Activated CD4-positive, alpha-beta T cell treated with anti-CD3 and anti-CD28 coated beads, Interleukin-2, amount 50 U/mL, for 24 hours (primary cell): ENCODE results near the gene SEMA3C.

Source experiments
- DNase-seq, 2 donors: peaks; one replicate each; pipeline ENCODE4 v3.0.0-alpha.2; 2020; ENCODE audit warnings: low read depth in 1 of 2, low spot score in 1 of 2

The SEMA3C gene

DNA sequence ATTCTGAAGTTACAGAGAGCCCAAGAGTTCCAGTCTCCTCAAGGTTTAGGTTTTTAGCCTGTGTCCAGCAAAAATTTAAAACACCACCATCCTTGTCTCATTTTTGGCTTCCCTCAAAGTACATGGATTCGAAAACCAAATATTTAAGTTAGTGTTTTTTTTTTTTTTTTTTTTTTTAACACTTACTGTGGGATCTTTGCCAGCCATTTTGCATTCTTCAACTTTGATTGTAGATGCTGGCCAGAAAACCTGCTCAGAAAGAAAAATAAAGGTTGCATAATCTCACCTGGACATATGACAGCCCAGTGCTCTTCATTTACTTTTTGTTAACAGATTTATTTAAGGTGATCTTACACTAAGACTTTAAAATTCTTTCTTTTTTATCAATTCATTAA, 91.6 kb downstream of the SEMA3C start:
- no peak for DNase-seq

DNA sequence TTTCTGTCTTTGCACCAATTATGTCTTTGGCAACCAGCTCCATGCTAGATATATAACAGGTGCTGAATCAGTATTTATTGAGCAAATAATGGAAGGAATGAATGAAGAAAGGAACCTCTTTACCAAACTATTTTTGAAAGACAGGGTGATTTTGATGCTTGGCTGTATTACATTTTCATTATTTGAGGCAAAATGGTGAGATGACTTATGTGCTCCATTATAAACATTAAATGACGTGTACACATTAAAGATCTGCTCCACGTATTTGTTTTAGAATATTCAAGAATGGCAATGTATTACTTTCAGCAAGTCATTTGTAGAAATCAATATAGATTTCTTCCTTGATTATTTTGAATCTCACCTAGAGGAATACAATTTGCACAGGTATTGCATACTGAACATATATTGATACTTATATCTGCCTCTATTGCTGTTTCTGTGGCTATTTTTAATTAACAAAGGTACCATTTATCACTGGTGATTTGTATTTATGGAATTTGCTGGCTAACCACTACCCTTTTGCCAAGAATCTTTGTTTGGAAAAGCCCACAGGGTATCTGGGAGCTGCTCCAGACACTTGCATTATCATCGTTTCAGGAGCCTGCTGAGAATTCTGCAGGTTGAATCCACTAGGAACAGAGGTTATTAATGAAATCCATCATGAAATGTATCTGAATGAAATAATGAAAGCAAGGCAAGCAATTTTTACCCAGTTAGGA, 92.2 kb downstream of the SEMA3C start:
- DNase-seq, result no peak

DNA sequence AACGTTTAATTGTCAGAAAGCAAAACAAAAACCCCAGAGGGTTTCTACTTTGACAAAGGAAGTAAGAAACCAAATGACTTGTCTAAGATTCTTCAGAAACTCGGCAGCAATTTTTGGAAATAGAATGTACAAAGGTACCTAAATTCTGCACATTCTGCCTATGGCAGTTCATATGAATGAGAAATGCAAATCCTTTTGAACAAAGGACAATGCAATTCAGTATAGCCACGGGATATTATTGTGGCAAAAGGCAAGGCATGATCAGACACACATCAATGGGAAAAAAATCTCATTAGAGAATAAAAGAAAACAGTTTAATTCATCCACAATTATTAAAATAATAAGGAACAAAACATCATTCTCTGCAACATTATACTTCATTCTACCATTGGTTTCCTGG, 93.4 kb downstream of the SEMA3C start:
- DNase-seq, result no peak

DNA sequence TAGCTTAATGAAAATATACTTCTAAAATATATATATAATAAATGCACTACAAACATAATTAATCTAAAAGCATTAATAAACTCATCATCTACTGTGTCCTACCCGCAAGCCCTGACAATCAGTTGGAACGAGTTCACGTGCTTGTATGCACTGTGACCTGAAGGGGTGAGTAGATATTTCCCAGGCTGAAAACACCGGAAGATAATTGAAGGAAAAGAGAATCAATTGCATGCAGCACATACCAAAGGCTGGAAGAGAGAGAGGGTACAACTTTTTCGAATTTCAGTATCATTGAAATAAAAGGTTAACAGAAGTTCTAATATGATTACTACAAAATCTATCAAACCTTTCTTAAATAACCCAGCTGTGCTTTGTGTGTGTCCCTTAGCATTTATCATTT, 94.6 kb downstream of the SEMA3C start:
- no peak for DNase-seq

DNA sequence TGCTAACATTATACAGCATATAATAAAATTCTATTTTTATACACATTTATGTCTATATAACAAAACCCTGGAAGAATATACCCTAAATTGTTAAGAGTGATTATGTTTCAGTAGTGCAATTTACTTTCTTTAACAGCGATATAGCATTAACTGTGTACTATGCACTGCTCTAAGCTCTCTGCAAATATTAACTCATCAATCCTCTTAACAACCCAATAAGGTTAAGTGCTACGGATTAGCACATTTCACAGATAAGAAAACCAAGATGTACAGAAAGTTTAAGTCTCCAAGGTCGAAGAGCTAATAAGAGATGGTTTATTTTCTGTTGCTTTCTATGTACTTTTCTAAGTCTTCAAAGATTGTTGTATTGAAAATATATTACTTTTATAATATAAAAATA, 95.8 kb downstream of the SEMA3C start:
- DNase-seq, result no peak

DNA sequence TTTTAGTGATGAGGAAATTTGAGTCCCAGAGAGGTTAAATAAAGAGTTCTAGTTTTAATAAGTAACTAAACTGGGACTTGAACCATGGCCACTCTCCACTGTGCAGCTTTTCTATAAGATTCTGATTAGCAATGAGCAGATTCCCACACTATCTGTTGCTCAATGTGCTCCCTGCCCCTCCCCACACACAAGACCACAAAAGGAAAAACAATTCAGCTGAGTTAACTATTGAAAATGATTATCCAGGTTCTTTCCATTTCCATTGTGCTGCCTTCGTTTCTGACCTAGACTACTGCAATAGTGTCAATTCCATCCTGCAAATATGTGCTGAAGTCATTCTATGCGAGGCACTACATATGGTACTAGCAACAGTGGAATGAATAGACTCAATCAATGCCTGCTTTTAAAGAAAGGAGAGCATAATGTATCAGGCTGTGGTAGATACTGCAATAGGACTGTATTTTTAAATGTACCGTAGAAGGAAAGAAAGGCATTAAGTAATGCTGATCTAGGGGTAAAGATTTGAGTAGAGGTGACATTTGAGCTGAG, 97.0 kb downstream of the SEMA3C start:
- DNase-seq, result no peak

DNA sequence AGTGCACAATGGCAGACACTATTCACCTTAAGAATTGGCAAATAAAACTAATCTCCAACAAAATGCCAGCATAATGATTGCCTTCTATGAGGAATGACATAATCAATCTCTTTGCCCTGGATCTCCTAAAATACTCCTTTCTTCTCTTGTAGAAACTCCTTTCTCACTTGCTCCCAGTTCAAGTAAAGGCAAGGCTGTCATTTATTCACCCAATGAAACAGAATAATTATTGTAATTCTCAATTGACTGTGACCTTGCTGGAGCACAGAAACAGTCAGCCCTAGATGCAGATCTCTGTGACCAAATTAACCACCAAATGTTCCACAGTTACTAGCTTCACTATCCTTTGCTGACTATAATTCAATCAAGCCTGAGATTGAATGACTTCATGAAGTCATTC, 99.3 kb downstream of the SEMA3C start:
- DNase-seq, result no peak

DNA sequence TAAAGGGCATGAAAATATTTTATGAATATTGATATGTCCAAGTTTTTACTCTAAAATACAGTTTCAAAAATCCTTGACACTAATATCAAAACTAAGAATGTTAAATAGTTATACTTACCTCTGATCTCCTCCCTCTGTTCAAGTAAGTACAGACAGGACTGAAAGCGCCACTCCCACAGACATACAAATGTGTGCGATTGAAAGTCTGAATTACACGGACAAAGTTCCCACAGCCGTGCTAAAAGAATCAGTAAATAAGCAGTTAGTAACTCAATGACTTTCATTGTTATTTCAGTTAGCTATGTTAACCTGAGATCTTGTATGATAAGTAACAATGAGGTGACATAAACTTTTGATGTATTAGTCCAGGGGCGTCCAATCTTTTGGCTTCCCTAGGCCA, 100.7 kb downstream of the SEMA3C start:
- no peak for DNase-seq

DNA sequence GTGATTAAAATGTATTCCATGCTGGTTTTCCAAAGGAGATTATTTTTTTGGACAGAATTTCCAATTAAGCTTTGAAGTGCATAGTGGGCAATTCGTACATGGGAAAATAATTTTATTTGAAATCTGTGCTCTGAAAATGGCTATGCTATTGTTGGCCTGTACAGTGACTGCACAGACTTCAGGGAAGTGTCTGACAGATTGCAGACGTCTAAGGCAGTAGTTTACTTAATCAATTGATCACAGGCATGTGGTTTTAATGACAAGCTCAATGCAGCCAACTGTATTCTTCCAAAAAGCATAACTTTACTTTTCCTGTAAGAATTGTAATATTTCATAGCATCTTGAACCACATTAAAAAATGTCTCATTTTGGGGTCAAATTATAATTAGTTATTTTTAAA, 102.0 kb downstream of the SEMA3C start:
- DNase-seq, result no peak

DNA sequence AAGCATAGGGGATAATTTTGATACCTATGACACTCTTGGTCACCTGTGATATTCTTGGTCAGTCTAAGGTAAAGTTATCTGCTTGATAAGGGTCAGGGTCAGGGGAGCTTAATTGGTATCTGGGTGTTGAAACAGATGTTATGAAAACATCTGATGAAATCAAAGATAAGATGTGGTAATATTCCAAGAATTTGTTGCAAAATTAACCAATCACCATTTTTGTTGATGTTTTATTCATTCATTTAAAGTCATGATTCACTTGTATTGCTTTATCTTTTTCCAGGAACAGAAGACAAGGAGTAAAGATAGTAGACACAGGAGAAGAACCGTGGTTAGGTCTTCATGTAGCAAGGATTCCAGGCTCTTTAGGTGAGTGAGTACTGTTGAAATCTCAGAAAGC, 103.1 kb downstream of the SEMA3C start:
- DNase-seq, result no peak

DNA sequence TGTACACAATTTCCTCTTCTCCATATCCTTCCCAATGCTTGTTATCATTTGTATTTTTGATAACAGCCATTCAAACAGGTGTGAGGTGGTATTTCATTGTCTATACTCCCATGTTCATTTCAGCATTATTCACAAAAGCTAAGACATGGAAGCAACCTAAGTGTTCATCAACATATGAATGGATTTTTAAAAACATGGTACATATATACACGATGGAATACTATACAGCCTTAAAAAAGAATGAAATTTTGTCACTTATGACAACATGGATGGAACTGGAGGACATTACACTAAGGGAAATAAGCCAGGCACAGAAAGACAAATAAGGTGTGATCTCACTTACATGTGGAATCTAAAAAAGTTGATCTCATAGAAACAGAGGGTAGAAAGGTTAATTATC, 109.3 kb downstream of the SEMA3C start:
- DNase-seq, result no peak

DNA sequence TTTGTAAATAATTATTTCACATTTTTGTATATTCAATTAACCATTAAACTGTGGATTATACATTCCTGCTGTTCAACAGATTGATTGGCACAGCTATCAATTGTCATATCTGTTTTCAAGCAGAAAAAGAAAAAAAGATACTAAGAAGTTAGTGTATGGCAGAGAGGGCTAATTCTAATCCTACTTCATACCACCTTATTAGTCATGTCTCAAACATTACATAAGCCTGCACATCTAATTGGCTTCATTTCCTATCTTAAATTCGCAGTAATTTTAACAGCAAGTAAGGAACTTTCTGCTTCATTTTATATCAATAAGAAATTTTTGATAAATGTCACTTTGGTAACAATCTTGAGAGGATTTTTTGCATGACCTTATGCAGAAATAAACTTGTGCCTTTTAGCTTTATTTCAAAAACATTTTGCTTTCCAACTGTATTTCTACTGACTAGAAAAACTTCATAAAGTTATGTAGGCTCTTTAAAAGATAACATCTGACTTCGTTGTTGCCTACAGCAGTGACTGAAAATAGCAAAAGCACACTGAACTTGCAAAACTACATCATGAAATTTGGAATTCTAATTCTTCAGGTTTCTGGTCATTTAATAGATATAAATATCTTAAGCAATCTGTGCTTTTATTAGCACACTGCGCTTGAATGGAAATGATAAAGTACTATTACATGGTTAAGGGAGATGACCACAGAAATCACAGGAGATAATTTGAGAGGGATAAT, 111.5 kb downstream of the SEMA3C start:
- no peak for DNase-seq

DNA sequence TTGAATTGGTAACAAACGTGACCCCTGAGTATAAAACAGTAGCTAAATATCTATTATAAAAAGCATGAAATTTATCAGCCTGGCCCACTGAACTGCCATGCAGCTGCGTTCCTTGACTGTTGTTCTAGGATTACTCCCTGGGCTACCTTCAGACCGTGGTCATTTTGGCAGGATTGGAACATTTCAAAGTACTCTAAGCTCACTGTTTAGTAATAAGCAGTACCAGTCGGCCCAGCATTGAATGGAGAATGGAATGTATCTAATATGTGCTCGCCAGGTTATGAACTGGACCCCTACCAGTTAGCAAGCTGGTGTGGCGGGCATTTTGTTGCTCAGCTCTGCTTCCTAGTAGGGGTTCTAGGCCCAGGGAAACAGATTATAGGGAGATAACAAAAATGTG, 112.2 kb downstream of the SEMA3C start:
- no peak for DNase-seq

DNA sequence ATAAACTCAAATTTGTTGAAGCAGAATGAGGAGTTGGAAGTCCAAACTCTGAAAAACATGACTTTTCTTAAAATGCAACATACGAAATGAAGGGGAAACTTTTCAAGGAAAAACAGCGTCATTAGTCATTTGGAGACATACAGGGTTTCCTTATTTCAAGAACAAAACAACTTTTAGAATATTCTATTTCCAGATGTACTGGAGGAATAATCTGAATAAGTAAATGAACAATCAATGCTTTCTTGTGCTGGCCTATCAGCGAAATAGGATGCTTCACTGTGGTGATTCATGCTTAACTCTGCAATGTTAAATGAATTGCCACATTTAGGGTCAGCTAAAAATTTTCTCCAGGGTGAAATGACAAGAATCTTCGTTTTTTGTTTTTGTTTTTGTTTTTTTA, 114.3 kb downstream of the SEMA3C start:
- no peak for DNase-seq

DNA sequence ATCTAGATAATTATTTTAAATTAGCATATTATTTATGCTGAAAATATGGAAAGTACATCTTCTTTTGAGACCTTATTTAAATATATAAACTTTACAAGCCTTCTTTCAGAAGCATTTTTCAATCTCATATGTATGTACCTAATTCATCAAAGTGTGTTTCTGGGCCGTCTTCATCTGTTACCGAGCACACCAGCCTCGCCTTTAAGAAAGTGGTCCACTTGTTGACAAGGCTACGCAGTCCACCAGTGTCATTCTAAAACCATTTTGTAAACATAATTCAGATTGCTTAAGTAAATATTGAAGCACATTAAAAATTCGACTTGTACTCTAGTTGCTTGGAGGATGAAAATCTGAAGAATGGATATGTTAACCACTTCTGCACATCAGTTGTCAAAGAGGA, 116.3 kb downstream of the SEMA3C start:
- DNase-seq, result no peak

DNA sequence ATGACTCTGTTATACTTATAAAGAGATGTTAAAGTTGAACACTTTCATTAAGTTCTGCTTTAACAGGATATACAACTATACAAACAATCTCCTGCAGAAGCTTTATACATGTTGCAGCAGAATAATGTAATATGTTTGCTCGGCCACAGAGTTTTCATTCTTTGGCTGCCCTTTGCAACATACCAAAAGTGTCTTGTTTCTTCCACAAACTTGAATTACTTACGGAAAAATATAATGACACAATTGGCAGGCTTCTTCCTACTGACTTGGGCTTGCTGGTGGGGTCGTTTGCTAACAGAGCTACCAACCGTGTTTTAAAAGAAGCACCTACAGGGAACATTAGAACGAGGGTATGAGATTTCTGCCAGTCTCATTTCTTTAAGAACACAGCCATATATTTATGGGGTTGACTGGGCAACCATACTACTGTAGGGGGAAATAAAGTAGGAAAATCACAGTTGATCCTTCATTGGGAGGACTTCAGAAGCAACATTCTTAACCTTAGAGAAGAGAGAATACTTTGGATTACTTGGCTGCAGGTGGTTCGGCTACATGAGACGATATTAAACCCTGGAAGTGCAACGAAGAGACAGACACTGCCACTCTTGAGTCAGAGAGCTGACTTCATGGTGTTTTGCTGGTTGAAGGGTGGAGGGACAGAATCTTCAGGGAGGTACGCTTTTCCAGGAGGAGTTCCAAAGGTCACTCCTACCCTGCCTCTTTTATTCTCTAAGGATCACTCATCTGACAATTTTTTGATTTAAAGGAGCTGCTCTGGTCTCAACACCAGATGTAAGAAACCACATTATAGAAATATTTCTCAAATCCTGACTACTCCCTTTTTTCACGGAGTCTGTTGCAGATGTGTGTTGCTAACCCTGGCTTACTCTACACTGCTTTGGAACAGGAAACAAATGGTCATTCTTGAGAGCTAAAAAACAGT, 123.9 kb downstream of the SEMA3C start:
- DNase-seq, result no peak

DNA sequence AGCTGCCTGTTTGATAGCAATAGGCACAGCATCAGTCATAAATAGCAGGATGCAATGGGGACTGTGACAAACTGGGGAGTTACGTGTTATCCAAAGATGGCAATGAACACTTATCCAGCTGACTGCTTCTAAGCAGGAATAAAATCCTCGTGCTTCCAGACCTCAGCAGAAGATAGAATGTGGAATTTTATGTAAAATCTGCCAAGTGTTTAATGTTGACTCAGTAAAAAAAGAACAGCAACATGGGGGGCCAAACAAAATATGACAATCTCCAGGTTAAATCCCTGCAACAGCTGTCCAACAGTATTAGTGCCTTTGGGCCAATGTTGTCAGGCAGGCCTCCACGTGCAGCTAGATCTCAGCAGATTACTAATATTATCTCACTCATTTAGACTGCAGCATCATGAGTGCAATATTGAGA, 127.3 kb downstream of the SEMA3C start:
- DNase-seq, result no peak

DNA sequence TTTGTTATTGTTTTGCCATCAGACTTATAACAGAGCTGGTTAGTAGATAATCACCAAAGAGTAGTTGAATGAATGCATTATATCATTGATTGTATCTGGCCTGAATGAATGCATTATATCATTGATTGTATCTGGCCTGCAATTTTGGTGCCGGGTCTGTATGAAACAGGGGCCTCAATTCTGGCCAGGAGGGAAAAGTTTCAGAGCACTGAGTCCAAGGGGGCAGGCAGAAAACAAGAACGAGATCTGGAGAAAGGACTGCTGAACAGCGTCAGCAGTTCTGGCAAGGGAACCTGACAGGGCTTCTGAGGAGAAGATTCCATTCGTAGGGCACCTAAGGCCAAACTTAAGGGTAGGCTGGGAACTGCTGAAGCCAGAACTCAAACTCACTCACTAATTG, 128.0 kb downstream of the SEMA3C start:
- no peak for DNase-seq

DNA sequence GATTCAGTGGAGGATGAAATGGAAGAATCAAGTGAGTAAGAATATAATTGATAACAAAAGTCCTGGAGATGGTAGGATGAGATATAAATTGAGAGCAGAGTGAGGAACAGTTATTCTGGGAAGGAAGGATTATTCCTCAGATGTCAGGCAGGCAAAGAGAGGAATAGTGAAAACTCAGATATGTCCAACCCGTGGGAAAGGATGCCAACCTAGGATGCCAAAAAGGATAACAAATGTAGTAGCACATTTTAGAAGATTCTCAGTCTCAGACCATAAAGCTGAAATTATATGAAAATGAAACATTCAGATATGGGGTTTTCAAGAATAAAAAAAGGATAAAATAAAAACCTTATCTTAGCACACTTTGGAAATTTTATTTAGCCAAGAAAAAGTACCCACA, 131.1 kb downstream of the SEMA3C start:
- DNase-seq, result no peak

DNA sequence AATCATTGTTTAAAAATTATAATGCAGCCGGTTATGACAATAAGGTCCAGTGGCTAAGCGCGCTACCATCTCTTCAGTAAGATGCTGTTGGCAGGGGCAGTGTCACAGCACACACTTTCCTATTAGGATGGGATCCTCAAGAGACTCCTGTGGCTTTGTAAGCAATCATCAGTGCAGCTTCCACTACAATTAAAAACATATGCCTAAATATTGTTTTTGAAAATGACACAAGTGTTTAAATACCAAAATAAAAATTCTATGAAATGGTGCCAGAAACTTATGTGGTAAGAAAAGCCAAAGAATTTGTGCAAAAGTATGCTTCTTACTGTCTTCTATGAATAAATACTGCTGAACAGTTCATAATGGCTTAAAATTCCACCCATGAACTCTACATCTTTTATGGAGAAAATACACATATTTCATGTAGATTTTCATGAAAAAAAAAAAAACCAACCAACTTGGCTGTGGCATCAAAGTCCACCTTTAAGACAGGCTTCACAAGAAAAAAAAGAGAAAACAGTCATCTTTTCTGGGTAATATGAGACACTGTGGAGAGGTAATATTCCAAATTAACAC, 132.8 kb downstream of the SEMA3C start:
- DNase-seq, result no peak

DNA sequence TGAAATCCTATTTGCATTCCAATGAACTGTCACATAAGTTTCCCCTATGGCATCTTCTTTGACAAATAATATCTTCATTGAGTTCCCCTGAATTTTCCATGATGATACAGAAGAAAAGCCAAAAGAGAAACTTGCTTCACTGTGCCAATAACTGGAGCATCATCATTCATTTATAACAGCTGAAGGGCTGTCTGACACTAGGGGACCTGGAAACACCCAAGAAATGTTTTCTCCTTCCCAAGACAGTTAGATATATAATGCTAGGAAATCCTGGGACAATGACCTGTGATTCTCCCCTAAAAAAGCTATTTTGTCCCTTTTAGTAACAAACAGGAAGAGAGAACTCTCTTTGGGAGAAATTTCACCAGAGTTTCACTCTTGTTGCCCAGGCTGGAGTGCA, 133.6 kb downstream of the SEMA3C start:
- DNase-seq, result no peak
